HG02642 (cell line): Measurements from ENCODE around the gene ESR1.
A peak's percentile ranks its signal among the peaks of the same experiment; 100 is the strongest.

Experiments used
- ATAC-seq: cut with Tn5 transposase; IDR thresholded peaks from one replicate; pipeline ENCODE4 v1.9.1; 2021; ENCODE audit warnings: mild to moderate bottlenecking; ENCODE audit not compliant: unreplicated experiment, poor library complexity

Gene ESR1

GRCh38 chr6:152160346-152160745 is 352.9 kb downstream of the ESR1 start:
- peak; percentile 97 for ATAC-seq

GRCh38 chr6:152161501-152161900 is 354.0 kb downstream of the ESR1 start:
- peak; percentile 54 for ATAC-seq

- ATAC-seq = no peak
Observed at GRCh38 chr6:152164957-152165356, 357.5 kb downstream of the ESR1 start.

- ATAC-seq = no peak
Observed at GRCh38 chr6:152166497-152166896, 359.0 kb downstream of the ESR1 start.

GRCh38 chr6:152166897-152167296 is 359.4 kb downstream of the ESR1 start:
- ATAC-seq = no peak

- no peak for ATAC-seq
Observed at GRCh38 chr6:152167641-152168603, 360.4 kb downstream of the ESR1 start.

- ATAC-seq = no peak
Observed at GRCh38 chr6:152170313-152170701, 362.8 kb downstream of the ESR1 start.

GRCh38 chr6:152170702-152171667 is 363.5 kb downstream of the ESR1 start:
- peak; percentile 96 for ATAC-seq

GRCh38 chr6:152173321-152173720 is 365.8 kb downstream of the ESR1 start:
- ATAC-seq = no peak

GRCh38 chr6:152173957-152174356 is 366.5 kb downstream of the ESR1 start:
- no peak for ATAC-seq

GRCh38 chr6:152176268-152176667 is 368.8 kb downstream of the ESR1 start:
- no peak for ATAC-seq
